HG03025 (cell line): ENCODE results near the gene SH3GLB1.
A peak's percentile ranks its signal among the peaks of the same experiment; 100 is the strongest.
"Not testable (repeated sequence)": the region's sequence is repeated elsewhere in the genome, so short reads cannot be mapped to it uniquely, and the experiment has no call there.

Experiments used
- ATAC-seq: cut with Tn5 transposase; IDR thresholded peaks from one replicate; pipeline ENCODE4 v1.9.1; 2021; ENCODE audit warnings: mild to moderate bottlenecking, moderate library complexity; ENCODE audit not compliant: unreplicated experiment, low FRiP score

SH3GLB1 gene

DNA sequence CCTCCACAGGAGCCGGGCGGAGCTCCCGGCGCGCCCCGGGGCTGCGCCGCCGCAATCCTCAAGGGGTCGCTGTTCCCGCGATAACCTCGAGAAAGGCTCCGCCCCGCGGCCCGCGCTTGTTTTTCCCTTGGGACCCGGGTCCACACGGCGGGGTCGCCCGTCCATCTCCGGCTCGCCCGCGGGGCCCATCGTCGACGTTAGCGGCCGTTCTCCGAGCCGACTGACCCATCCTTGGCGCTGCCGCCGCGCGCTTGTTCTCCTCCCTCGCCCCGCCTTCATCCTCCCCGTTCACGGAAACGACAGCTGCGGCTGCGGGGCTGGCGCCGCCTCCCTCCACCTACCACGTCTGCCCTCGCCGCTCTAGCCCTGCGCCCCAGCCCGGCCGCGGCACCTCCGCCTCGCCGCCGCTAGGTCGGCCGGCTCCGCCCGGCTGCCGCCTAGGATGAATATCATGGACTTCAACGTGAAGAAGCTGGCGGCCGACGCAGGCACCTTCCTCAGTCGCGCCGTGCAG is at the start of gene SH3GLB1:
Gene SH3GLB1 (plus strand): TSS at position 119 of the 514 bp plus-strand sequence. CDS start 324 bp downstream, at position 443.
- peak; percentile 91 for ATAC-seq

DNA sequence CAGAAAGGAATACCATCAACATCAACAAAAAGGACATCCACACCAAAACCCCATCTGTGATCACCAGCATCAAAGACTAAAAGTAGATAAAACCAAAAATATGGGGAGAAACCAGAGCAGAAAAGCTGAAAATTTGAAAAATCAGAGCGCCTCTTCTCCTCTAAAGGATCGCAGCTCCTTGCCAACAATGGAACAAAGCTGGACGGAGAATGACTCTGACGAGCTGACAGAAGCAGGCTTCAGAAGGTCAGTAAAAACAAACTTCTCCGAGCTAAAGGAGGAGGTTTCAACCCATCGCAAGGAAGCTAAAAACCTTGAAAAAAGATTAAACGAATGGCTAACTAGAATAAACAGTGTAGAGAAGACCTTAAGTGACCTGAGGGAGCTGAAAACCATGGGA is 46.0 kb upstream of the SH3GLB1 start:
- not testable (repeated sequence) for ATAC-seq

DNA sequence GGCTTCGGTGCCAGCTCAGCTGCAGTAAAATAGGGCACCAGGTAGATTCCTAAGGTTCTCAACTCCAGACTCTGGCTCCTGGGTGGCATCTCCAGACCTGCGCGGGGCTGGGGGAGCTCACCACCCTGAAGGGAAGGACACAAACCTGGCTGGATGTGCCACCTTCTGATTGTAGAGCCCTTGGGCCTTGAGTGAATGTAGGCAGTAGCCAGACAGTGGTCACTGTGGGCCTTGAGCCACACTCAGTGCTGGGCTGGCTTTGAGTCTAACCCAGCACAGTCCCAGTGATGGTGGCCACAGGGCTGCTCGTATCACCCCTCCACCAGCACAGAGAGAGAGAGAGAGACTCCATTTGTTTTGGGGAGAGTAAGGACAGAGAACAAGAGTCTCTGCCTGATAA is 38.0 kb upstream of the SH3GLB1 start:
- no peak for ATAC-seq

DNA sequence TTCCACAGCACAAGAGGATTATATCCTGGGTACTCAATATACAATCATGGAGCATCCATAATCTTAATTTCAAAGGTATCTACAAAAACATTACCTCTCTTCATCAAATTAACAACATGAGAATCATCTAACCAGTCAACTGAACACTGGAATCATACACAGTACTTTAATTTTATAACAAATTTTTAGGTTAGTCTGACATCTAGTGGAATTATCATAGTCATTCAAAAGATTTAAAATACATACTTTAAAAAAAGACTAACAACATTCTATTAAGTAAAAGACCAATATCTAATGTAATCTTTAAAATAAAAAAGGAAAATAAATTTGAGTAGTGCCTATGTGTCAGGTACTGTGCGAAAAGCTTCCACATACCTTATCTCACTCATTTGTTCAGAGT is 16.8 kb upstream of the SH3GLB1 start:
- no peak for ATAC-seq

DNA sequence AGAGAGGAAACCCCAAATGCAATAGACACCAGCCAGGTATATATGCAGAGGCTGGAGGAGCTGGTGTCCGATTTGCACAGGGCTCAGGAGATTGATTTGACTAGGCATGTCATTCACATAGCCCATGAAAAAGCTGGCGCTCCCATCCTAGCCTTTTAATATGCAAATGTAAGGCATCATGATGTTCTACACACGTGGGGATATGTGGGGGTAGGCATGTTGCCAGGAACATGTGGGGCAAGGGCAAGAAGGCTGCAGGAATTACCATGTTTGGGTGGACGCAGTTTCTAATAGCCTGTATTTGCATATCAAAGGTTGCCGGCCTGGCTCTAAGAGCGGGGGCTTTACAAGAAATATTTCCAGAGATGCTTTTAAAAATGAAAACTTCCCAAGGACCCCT is 11.7 kb upstream of the SH3GLB1 start:
- no peak for ATAC-seq

DNA sequence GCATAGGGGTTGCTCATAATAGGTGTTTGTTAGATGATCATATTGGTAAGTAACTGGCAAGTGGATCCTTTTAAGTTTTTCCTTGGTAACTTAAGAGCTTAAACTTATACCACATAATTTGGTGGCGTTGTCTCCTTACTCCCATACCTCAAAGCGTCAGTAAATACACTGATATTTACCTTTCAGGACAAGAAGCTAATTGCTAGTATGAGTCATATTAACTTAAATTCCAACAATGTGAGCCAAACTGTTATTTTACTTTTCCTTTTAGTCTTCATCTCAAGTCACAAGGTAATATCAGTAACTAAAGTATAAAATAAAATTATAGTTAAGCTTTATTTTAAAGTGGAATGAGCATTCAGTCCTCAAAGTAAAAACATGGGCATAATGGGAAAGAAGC is 9.0 kb upstream of the SH3GLB1 start:
- ATAC-seq, result no peak

DNA sequence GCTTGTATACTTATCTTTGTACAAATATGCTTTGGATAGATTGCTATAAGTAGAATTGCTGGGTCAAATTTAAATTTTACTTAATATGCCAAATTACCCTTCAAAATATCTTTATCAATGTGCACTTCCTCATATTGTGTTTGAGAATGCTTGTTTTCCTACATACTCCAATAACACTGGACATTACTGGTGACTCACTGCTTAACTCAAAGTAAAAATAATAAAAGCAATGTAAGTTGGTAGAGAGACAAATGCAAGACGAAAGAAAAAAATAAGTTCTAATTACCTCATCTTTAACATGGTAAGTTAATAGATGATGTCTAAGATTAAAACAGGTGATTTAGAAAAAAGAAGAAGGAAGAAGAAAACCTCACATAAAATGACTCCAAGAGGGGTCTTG is 7.9 kb upstream of the SH3GLB1 start:
- no peak for ATAC-seq

DNA sequence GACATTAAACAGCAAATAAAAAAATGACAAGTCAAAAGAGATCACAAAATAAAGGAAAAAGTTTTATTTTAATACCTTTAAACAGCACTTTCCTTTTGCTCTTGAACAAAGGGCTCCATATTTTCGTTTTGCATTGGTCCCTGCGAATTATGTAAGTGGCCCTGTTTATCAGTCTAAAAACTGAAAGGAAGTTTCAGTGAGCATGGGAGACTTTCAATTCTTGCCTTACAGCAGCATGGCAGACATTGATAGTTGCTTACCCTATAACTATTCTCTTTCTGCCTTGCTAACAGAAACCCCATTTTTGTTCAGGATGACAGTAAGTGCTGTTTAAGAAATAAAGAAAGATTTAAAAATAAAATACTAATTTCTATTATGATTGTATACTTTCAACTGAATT is 5.2 kb upstream of the SH3GLB1 start:
- peak; percentile 46 for ATAC-seq

DNA sequence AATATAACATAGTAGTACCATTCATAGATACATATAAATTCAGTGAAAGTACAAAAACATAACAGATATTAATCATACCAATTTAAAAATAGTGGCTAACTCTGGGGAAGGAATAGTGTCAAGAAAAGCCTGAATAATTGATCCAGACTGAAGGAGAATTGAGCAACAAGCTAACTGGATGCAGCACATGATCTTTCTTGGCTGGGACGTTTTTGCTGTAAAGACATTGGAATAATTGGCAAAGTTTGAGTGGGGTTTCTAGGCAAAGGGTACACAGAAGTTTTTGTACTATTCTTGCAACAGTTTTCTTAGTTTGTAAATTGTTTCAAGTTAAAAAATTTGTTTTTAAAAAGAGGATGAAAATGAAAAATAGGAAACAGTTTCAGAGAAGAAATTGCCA is 2.6 kb upstream of the SH3GLB1 start:
- no peak for ATAC-seq

DNA sequence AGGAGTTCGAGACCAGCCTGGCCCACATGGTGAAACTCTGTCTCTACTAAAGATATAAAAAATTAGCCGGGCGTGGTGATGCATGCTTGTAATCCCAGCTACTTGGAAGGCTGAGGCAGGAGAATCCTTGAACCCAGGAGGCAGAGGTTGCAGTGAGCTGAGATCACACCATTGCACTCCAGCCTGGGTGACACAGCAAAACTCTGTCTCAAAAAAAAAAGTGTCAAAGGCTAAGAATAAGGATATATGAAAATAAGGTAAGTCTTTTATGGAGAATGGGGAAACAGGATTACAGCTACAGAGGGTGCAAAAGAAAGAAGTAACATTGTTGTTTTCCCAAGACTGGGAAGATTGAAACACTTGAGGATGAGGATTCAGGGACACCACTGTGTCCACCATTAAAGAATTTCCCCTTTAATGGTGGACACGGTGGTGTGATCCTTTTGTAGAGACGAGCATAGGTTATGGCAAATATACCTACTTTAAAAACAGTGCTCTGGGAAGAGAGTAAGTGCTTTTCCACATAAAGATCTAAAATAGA is 1.4 kb upstream of the SH3GLB1 start:
- ATAC-seq, result not testable (repeated sequence)

DNA sequence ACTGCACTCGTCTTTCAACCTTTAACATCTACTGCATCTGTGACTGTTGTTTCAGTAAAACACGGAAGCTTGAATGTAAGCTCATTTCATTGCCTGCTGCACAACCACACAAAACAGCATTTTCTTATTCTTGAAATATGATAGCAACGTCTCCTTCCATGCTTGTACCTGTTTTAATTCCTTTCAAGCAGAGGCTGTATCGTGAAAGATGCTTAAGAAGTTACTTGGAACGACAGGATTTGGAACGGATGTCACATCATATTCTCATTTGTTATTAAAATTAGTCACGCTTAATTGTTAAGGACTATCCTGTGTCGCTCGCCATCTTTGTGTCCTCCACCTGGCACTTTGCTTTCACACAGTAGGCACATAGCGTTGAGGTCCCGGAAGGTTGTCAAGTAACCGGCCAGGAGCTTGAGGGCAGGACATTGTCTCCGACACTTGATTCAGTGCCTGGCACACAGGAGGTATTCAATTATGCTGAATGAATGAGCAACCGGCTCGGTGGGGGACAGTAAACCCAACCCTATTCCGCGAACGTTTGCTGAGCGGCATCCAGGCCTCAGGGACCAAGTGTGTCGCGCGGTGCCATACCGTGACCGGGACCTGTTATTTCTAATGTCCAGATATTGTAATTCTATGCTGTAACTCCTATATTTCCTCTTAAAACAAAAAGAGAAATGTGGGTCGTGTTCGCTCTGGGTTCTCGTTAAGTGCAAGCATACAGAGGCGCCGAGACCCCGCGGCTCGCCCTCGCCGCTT is 499 bp upstream of the SH3GLB1 start:
- ATAC-seq, result peak; percentile 29

DNA sequence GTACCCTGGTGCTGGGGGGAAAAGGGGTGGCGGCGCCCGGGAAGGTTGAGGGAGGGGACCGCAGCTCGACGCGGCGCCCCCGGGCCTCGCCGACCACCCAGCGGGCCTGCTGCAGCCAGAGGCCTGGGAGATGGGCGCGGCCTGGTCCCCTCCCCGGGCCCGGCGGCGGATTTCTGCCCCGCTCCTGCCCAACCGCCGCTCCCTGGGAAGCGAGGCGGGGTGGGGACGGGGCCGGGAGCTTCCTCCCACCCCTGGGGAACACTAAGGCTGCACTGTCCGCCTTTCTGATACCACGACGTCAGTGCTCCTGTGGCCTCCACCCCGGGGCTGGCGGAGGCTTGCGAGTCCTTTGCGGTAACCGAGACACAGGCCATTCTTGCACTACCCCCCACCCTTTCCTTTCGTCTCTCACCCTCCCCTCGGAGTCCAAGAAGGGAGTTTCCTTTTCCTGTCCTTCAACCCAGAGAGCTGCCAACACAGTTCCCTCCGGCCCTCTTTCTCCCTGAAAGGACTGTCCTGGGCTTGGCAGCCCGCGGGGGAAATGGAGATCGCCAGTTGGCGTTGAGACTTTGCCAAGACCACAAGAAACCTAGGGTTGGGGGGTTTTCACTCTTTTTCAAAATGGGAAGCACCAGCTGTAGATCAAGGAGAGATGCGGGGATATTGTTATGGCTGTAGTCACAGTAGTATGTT is 742 bp downstream of the SH3GLB1 start:
- peak; percentile 34 for ATAC-seq

DNA sequence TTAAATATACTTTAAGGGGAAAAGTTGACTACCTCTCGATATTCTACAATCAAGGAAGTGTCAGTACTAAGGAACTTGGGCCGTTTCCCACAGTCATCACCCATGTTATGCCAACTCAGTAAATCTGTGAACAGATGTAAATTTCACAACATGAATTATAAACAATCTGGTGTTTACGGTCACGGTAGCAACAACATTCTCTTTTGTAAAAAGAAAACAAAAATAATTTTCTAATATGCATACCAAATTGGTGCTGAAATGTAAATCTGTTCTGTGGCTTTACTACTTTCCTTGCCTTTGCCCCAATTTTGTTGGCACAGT is 1.2 kb downstream of the SH3GLB1 start:
- ATAC-seq, result no peak

DNA sequence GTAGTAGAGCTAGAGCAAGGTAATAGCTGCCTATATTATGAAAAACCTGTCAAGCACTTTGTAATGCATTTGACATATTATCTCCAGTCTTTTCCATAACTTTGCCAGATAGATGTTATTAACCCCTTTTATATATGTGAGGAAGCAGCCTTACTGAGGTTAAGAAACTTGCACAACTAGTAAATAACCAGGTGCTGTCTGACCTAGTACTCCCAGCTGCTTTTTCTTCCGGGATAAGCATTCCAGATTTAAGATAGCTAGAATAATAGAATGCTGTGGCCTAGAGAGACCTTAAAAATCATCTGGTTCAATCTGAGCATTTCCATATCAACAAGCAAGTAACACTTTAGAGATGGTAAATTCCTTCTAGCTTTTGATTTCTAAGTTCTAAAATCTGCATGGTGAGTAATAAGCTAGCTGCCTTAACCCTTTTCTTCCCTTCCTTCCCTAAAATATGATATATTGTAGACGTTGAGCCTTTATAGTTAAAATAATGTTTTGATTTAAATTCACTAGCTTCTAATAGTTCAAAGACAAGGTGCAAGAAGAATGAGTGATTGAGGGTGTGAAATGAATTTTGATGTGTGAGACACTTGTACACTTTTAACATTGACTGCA is 1.8 kb downstream of the SH3GLB1 start:
- no peak for ATAC-seq

DNA sequence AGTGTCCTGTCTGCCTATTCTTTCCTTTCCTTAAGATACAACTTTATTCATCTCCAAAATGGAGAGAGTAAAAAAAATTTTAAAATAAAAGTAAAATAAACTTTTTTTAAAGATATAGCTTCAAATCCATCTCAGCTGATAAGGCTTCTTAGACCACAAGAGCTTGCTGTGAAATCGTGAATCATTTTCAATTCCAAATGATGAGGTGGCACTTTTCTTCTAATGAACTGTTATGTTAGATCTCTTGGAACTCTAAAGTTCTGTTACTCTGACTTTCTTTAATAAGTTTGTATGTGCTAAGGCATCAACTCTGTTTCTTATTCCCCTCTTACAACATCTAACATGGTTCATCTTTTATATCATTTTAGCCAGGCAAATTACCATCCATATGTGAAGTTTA is 4.5 kb downstream of the SH3GLB1 start:
- ATAC-seq, result no peak

DNA sequence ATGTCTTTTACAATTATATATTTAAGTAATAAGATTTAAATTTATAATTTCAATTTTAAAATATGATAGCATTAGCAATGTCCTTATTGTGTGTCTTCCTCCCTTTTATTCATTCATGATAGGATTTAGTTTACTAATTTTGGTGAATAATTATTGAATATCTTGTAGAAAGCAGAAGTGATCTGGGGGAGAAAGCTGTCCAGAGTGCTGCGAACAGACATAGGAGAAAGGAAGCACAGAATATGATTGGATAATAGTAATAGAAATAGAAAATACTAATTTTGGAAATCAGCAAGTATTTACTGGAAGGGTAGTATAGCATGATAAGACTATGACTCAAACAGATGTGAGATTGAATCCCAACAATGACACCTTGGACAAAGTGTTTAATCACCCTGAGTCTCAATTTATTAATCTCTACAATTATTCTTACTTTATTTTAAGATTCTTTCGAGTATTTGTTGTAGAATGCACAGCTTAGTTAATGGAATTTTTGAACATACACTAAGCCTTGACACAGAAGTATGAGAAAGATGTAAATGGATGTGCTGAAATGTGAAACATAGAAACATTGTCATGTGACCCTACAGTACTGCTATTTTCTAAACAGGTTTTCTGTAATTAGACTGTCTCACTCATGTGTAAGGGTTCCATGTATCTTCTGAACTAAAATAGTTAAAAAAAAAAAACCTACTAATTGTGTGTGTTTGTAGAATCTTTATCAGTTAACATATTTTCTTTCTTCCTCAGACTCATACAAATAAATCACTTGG is 7.9 kb downstream of the SH3GLB1 start:
- no peak for ATAC-seq

DNA sequence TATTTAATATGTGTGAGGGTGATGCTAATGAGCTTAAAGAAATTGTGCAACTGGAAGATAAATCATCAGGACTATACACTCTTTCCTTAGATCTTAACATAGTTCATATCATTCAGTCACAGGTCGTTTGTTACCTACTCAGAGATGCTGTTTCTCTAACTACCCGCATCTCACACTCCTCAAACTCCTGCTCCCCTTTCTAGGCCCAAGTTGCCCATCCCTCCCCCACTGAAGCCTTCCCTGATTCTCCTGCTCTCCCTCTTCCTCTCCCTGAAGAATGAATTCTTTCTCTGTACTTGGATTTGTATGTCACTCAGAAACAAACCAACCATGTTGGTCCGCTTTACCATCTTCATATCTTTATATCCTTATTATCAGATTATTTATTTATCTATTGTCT is 9.1 kb downstream of the SH3GLB1 start:
- ATAC-seq, result no peak

DNA sequence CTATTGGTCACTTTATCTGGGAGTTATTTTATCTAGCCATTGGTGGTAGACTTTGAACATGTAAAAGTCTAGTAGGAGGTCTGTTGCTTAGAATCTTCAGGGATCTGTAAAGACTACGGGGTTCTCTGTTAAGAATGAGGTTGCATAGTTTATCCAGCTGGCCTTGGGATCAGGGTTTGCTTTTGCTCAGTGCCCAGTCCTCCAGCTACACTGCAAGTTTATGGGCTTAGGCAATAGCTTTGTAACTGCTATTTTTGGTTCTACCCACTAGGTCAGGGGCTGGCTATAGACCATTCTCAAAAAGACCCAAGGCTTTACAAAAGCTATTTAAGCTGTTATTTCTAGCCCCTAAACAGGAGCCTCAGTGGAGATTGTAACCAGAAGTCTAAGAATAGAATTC is 9.8 kb downstream of the SH3GLB1 start:
- no peak for ATAC-seq

DNA sequence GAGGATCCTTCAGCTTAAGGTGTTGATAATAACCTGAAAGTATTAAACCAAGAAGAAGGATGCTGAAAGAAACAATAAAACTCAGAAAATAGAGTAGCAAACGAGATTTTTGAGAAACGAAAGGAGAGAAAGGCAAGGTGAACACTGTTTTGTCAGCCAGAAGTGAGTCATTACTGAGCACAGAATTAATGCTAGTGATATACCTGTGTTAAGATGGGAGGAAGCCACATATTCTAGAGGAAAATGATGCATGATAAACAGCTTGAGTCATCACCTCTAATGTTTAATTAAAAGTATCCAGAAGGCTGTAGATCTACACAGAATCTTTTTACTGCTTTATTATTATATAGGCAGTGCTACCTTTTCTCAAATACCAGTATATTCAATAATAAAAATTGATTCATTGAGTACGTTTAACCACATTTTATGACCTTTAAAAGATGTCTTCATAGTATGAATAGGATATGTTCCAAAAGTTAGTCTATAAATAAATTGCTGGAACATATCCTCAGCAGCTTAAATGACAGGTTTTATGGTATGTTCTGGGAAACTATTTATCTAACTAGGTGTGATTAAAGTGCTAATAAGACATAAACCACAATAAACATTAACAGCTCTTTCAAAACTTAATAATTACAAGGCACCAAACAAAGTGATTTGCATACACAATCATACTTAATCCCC is 10.3 kb downstream of the SH3GLB1 start:
- ATAC-seq, result no peak

DNA sequence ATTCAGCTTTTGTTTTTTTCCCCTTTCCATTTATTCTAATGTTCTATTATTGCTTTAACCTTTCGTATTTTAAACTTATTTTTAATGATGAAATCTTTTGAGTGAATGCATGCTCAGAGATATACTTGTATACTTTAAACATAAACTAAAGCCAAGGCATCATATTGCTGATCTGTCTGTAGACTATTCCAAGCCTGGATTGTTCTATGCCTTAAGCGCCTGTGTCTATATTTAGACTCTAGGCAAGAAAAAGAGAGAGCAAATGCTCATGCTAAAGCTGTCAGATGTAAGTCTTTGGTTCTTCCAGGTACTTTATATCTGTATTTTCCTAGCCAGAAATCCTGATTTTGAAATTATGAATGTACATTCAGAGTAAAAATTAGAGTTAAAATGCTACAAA is 14.4 kb downstream of the SH3GLB1 start:
- ATAC-seq, result no peak
